NCI-H524 (cell line): ENCODE results near the gene CAPZA1.

Experiments
- DNase-seq, 2 experiments: peaks; one replicate each; lab custom pipeline; 2025; lab: John Stamatoyannopoulos, UW

Gene CAPZA1

GRCh38 chr1:112715264-112716053 is 95.8 kb downstream of the CAPZA1 start, which contains the start of gene PPM1J:
Gene PPM1J (minus strand): TSS chr1:112715332. CDS start chr1:112715301, 31 bp downstream.
- peak; percentile 33 to 73 for DNase-seq

GRCh38 chr1:112716133-112716720 is 96.6 kb downstream of the CAPZA1 start:
- DNase-seq = peak; percentile 76 to 86

- peak in 1 of 2 experiments; percentile 8 for DNase-seq
Measured at GRCh38 chr1:112717263-112717873, 97.7 kb downstream of the CAPZA1 start.

GRCh38 chr1:112718691-112719418 is 99.2 kb downstream of the CAPZA1 start:
- DNase-seq = peak; percentile 36 to 63

- no peak for DNase-seq
Measured at GRCh38 chr1:112719706-112720105, 100.1 kb downstream of the CAPZA1 start.

- no peak for DNase-seq
Measured at GRCh38 chr1:112720800-112721199, 101.2 kb downstream of the CAPZA1 start.
